ENCODE data around the gene SLC35A1. TPM values are rescaled to one million over a fixed set of nuclear protein-coding genes. Genes with fewer than 3 reads are reported as not detected.
A peak's percentile ranks its signal among the peaks of the same experiment; 100 is the strongest.
"Not testable (repeated sequence)": the region's sequence is repeated elsewhere in the genome, so short reads cannot be mapped to it uniquely, and the experiment has no call there.

SLC35A1 gene, protein sequence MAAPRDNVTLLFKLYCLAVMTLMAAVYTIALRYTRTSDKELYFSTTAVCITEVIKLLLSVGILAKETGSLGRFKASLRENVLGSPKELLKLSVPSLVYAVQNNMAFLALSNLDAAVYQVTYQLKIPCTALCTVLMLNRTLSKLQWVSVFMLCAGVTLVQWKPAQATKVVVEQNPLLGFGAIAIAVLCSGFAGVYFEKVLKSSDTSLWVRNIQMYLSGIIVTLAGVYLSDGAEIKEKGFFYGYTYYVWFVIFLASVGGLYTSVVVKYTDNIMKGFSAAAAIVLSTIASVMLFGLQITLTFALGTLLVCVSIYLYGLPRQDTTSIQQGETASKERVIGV
- 11.3 TPM for total RNA-seq (ENCODE audit: insufficient read depth, low replicate concordance)

DNA sequence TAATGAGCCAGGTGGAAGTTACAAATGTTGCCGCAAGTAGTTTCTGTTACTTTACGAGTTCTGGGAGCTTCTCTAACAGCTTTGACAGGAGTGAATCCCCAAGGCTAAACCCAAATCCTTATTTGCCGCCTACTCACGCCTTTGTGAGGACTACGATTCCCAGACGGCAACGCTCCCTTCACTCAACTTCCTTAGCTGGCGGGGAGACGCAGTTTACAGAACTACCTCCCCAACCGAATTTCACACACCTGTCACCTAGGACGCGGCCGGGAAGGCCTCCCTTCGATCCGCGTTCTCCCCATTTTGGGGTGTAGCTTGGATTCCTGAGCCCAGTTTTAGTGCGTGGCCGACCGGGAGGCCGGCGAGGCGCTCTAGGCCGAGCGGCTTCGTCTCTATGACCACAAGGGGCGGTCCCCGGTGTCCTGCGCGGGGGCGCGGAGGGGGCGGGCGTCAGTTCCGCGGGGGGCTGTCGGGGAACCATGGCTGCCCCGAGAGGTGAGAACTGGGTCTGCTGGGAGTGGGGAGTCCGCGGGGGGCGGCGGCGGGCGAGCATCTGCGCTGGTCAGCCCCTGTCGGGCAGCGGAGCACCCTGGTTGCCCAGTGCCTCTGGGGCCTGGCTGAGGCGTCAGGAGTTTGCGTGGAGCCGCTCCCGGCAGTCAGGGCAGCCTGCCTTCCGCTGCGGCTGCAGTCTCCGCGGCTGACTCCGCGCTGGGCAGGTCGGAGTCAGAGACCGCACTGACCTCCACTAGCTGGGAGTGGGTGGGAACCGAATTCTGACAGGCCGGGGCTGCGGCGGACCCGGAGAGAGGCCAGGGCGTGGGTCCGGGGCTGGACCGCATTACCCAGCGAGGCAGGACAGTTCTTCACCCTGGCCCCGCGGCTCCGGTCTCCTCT lies at the start of gene SLC35A1:
TSS of gene SLC35A1 (plus strand) at position 450 of the 894 bp plus-strand sequence. CDS start at position 480, 30 bp downstream.
- peak; percentile 93 for DNase-seq (ENCODE audit: low spot score)

DNA sequence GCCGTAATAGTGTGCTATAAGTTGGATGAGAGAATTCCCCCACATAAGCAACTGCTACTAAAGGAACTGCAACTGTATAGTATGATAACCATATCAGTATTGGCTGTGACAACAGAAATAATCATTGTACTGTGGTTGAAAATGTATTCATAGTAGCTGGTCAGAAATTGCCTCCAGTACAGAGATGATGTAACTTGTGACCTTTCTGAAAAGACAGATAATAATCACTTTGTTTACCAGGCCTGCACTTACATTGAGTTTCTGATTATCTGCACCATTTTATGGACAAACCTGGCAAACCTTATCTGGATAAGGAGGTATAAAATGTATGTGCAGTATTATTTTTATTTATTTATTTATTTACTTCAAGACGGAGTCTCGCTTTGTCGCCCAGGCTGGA lies 46.0 kb upstream of the SLC35A1 start:
- no peak for DNase-seq (ENCODE audit: low spot score)

DNA sequence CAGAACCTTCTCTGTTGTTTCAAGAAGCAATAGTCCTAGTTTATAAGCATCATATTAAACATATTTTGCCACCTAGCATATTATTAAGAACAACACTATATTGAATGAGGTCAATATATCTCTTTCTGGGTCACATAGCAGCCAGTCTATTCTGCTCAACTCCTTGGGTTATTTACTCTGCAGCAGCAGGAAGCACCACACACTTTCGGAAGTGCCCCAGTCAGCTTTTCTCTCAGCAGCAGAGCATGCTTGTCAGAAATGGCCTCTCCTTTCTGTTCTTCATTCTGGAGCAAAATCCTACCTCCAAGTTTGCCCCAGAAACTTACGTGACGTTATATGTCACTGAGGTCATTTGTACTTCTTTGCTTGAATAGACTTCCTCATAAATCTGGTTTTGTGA lies 42.3 kb upstream of the SLC35A1 start:
- DNase-seq (ENCODE audit: low spot score), result no peak

DNA sequence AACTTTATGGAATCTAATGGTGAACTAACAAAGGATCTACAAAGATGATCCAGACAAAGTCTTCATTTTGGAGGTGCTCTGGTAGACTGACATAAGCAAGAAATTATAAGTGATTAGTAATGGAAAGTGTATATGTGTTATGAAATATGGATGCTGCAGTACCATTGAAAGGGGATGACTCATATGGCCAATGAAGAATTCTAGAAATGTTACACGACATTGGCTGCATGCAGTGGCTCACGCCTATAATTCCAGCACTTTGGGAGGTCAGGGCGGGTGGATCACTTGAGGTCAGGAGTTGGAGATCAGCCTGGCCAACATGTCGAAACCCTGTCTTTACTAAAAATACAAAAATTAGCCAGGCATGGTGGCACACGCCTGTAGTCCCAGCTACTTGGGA lies 41.5 kb upstream of the SLC35A1 start:
- DNase-seq (ENCODE audit: low spot score), result no peak

DNA sequence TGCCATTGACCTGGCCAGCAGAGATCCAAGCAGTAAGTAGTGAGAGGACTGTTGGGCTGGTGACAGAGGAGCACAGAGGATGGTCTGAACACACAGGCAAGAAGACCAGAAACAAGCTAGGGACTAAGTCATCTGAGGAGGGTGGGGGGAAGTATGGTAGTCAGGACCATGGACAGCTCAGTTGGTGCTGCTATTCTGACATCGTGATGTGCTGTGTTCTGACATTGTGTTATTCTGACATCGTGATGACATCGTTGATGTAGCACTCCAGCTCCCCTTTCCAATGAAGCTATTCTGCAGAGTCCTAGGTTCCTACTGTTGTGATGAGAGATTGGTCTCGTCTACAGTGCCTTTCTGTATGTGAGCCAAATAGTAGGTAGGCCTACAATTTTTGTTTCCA lies 36.3 kb upstream of the SLC35A1 start:
- peak; percentile 63 for DNase-seq (ENCODE audit: low spot score)

DNA sequence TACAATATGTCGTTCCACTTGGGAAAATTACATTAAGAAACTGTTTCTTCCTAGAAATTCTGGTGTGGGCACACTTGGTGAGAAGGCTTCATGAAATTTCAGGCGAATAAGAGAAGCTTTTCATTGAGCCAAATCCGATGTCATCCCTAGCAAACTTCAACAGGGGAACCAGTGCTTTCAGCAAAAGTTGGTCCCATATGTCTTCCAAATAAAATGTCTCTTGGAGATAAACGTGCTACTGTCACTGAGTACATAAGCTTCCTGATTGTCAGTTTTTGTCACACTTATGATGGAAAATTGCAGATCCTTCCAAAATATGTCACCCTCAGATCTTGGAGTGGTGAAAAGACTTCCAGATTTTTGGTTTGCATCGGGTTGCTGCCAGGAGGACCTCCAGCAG lies 31.1 kb upstream of the SLC35A1 start:
- DNase-seq (ENCODE audit: low spot score), result no peak

DNA sequence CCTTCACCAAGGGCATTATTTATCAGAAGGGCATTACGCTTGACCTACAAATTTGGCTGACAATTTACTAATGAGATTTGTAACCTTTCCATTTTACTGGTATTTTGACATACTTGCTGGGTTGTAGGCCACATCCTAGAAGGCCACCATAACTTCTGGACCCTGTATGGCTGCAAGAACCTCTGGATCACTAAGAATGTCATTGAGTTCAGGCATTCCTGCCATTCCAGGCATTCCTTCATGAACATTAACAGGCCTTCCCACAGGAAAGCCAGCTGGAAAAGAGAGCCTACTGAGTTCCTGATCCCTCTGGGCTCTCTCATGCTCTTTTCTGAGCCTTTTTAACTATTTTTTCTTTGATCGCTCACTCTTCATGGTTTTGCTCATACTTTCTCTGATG lies 28.4 kb upstream of the SLC35A1 start:
- DNase-seq (ENCODE audit: low spot score), result no peak

DNA sequence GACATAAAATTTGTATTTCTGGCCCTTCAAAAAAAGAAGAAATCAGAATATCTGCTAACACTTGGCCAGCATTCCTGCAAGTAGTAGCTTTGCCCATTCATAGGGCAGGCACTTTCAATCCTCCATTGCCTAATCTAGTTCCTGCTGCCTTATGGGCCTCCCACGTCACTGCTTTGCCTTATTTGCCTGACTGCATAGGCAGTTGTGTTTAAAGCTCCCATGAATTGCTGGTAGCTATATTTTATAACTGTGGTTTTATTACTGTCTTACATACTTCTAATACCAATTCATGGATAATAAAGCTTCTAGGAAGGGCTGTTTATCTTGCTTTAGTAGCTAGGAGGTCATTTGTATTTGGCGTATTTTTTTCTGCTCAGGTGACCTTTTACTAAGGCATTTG lies 7.7 kb upstream of the SLC35A1 start:
- no peak for DNase-seq (ENCODE audit: low spot score)

DNA sequence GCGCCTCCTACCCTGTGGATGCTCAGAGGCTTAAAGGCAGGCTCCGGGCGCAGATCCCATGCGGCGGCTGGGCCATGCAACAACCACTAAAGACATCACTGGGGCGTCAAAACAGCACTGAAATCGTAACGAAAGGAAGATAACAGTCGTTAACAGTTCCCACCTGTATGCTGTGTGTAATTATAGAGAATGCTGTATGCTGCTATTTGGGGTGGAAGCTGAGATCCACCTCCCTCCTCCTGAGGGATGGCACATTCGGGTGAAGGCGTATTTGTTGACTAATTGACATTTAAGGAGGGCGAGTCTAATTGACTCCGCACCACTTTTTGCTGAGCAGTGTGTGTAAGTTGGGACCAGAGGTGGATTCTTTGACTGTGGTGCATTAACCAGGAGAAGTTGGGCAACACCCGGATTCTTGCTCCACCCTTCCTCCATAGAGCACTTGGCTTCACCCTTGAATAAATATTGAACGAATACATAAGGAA lies 687 bp downstream of the SLC35A1 start:
- DNase-seq (ENCODE audit: low spot score), result peak; percentile 26

DNA sequence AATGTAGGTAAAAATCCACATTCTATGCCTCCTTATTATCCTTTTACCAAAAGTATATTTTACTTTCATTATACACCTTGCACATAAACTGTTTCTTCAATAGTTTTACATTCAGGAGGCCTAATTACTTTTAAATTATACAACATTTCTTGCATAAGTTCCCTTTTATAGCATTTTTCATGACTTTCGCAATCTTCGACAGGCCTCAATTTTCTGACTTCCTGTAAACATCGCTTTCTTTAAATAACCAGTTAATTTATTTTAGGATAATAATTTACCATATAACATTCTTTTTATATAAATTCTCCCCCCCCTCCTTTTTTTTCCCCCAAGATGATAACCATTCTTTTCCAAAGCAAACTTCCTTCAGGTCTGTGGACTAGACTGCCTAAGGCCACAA lies 9.2 kb downstream of the SLC35A1 start:
- DNase-seq (ENCODE audit: low spot score), result no peak

DNA sequence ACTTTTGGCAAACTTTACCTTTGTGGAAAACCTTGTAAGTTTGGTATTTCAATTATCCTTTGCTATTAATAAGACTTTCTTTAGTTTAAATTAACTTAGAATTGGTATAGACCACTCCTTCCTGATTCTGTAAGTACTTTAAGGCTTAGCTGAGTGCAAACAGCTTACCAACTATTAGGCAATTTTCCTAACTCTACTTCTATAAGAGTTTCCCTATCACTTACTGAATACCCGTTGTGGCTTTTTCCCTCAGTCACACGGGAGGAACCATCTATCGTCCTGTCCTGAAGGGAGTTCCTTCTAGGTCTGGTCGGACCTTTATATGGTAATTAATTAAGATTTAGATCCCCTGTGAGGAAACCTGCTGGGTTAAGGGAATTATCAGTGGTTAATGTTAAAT lies 9.6 kb downstream of the SLC35A1 start:
- DNase-seq (ENCODE audit: low spot score), result no peak

DNA sequence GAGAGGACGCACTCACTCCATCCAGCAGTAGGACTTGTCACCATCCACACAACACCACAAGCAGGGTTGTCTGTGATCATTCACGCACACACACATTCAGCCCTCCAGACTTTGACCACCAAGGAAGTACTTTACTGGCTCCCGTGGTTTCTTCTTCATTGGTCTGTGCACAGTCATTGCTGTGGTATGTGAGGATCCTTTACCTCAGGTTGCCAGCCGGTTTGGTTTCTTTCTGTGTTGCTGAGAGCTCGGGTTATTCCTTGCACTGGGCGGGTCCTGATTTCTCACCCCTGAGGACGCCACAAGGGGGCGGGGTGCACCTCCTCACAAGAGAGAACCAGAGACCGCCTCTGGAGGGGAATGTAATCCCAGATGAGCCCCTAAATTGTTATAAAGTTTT lies 11.2 kb downstream of the SLC35A1 start:
- no peak for DNase-seq (ENCODE audit: low spot score)

DNA sequence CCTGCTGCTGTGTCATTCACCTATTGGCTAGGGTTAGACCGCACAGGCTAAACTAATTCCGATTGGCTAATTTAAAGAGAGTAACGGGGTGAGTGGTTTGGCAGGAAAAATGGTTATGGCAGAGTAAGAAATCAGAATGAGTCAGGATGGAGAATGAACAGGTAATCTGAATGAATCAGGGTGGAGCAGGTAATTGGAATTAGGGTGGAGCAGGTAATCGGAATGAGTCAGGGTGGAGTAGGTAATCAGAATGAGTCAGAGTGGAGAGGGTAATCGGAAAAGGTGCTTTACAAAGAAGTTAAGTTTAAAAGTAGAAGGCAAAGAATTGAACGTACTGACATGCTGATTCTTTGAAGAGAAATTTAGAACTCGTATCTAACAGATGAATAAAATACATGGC lies 11.7 kb downstream of the SLC35A1 start:
- no peak for DNase-seq (ENCODE audit: low spot score)

DNA sequence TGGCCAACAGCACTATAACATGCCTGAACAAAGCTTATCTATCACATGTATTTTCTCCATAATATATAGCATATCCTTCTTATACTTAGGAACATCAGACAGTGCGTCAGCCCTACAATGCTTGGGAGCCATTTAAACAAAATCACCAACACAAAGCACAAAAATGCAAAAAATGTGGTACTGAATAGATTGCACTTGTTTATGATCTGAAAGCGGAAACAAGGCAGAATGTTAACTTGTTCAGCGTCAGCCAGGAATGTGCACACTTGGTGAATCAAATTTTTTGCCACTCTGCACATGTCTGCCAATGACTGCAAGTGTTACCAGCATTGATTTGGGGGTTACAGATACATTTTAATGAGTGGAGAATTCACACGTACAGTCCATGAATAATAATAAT lies 14.8 kb downstream of the SLC35A1 start:
- DNase-seq (ENCODE audit: low spot score), result peak; percentile 8

DNA sequence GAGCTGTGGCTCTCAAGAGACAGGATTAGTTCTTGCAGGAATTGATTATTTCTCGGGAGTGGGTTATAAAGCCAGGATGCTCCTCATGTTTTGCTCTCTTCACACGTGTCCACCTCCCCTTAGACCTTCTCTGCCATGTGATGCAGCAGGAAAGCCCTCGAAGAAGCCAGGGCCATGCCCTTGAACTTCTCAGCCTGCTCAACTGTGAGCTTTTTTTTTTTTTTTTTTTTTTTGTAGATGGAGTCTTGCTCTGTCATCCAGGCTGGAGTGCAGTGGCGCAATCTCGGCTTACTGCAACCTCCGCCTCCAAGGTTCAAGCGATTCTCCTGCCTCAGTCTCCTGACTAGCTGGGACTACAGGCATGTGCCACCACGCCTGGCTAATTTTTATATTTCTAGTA lies 16.6 kb downstream of the SLC35A1 start:
- DNase-seq (ENCODE audit: low spot score), result not testable (repeated sequence)

DNA sequence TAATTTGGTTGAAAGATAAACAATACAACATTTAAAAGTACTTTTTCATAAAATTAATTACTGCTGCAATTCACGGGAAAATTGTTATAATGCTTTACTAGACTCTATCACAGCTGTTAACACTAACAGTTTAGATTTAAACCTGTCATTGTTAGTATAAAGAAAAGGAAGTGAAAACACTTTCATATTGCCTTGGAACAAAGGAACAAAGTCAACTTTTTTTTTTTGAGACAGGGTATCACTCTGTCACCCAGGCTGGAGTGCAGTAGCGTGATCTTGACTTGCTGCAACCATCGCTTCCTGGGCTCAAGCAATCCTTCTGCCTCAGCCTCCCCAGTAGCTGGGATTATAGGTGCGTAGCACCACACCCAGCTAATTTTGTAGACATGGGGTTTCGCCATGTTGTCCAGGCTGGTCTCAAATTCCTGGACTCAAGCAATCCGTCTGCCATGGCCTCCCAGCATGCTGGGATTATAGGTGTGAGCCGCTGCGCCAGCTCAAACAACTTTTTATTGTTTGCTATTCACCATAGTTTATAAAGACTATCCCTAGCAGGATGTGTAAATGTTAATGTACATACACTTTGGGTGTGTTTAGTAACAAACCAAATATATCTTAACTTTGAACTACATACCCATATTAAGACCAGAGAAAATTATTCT lies 22.1 kb downstream of the SLC35A1 start:
- no peak for DNase-seq (ENCODE audit: low spot score)

DNA sequence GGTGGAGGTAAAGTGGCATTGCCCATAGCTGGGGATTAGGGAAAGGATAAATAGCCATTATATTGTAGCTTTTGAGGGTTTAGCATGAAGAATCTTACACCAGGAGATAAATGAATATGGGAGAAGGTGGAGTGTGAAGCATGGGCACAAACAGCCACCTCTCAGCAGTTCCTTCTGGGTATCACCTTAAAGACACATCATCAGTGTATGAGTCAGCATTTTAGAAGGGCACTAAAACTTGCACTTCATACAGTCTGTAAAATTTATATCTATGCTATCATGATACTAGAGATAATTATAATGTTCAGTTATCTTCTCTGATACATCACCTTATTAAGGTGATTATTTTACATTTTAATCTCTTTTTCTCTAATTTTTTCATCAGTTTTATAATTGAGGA lies 25.3 kb downstream of the SLC35A1 start:
- DNase-seq (ENCODE audit: low spot score), result no peak

DNA sequence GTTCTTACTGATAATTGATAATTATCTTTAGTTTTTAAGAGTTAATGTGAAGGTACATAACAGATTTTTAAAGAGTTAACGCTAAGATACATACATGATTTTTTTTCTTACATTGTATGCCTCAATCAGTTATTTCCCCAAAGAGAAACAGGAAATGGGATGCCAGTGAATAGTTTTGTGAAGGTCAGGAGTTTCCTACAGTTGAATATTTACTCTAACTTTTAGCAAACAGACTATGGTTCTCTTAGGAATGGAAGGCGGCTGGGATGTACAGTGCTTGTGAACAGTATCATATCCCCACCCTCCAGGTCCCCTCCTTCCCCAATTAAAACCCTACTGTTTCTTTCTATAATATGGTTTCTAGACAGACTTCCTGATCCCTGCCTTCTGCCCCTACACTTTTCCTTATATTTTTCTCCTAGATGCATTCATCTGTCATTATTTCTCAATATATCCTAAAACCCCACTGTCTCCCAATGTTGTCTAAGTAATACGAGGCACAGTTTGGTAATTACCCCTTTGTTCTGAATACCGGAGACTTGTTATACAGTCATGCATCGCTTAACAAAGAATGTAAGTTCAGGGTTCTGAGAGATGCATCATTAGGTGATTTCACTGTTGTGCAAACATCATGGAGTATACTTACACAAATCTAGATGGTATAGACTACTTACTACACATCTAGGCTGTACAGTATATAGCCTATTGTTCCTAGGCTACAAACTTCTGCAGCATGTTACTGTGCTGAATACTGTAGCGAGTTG lies 29.2 kb downstream of the SLC35A1 start:
- DNase-seq (ENCODE audit: low spot score), result no peak

DNA sequence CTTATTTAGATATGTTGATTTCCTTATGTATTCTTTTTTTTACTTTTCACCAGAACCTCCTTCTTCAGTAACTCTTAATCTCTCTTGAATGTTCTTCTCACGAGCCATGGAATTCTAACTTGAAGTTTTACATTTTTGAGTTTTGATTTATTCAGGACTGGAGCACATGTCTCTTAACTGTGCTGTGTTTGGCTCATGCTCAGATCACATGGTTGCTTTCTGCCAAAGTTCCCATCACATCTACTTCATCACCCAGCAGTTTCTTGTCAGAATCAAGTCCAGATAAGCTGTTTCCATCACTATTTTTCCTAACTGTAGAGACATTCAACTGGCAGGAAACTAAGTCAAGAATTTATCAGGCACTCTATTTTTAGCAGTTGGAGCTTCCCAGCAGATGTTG lies 31.7 kb downstream of the SLC35A1 start:
- peak; percentile 72 for DNase-seq (ENCODE audit: low spot score)

DNA sequence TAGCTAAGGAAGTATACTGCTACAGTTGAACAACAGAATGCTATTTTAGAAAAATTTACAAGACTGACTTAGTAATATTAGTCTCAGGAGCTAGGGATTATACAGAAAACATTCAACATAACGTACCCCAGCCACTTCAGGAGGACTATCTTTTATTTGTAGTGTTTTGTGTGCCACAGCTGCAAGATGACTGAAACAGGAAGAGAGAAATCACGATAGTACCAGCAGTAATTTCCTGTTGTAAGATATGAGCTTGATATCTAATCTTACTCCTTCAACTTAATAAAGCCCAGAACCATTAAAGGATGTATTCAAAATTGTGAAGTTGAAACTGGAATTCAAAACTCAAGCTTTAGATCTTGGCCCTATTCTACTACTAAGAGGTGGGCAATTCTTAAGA lies 42.1 kb downstream of the SLC35A1 start:
- DNase-seq (ENCODE audit: low spot score), result no peak

DNA sequence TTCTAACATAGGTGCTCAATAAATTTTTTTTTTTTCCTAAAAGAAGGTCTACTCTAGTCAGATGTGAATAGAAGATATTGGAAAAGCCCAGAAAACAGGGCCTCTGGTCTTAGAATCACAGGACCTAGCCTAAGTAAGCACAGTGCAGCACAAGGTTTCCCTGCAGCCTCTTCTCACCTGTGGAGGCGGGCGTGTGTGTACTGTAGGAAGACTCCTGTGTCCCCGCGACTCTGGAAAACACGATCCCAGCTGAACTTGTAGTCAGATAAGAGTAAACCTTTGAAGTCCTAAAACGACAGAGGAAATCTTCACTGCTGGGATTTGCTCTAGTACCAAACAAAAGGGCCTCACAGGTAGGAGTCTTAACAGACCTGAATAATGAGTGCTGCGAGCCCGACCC lies 45.7 kb downstream of the SLC35A1 start:
- DNase-seq (ENCODE audit: low spot score), result no peak

Data from umbilical cord (tissue), 2 donors.